GM23338 (cell line): ENCODE data around the gene NPAS3. TPM values are rescaled to one million over a fixed set of nuclear protein-coding genes. Genes with fewer than 3 reads are reported as not detected.
A peak's percentile ranks its signal among the peaks of the same experiment; 100 is the strongest.

Source experiments
- ATAC-seq: fragments of 200-7000 bp; cut with Tn5 transposase; 3 replicates; pipeline ENCODE4 v1.9.1; 2020
- DNase-seq: peaks from one replicate; pipeline ENCODE4 v3.0.0-alpha.2; 2015; ENCODE audit warnings: low spot score
- H2AFZ ChIP-seq: fragments of 200-600 bp; sonication (generic); 2 replicates; pipeline ENCODE4 v1.8.0; 2016; ENCODE audit warnings: antibody characterized with exemption, mild to moderate bottlenecking, moderate library complexity
- H3F3A ChIP-seq: fragments of 200-600 bp; sonication (generic); replicated peaks from 2 replicates; pipeline ENCODE4 v1.8.0; 2017; ENCODE audit warnings: antibody characterized with exemption, mixed run types, low read depth
- H3K27ac ChIP-seq: fragments of 200-600 bp; sonication (generic); 2 replicates; pipeline ENCODE4 v1.6.1; 2016; ENCODE audit warnings: low read depth
- H3K27me3 ChIP-seq: fragments of 200-600 bp; sonication (generic); 2 replicates; pipeline ENCODE4 v1.8.0; 2016; ENCODE audit warnings: mild to moderate bottlenecking, mixed run types, moderate library complexity; ENCODE audit not compliant: insufficient read depth
- H3K36me3 ChIP-seq: fragments of 200-600 bp; sonication (generic); 2 replicates; pipeline ENCODE4 v1.8.0; 2016; ENCODE audit warnings: mild to moderate bottlenecking; ENCODE audit not compliant: insufficient read depth
- H3K4me1 ChIP-seq: fragments of 200-600 bp; sonication (generic); 2 replicates; pipeline ENCODE4 v1.8.0; 2016; ENCODE audit warnings: mild to moderate bottlenecking, moderate library complexity; ENCODE audit not compliant: insufficient read depth
- H3K4me2 ChIP-seq: fragments of 200-600 bp; sonication (generic); 2 replicates; pipeline ENCODE4 v1.7.1; 2017; ENCODE audit warnings: mixed run types
- H3K4me3 ChIP-seq: fragments of 200-600 bp; sonication (generic); 2 replicates; pipeline ENCODE4 v1.6.1; 2016; ENCODE audit warnings: mixed run types
- H3K79me2 ChIP-seq: fragments of 200-600 bp; sonication (generic); replicated peaks from 2 replicates; pipeline ENCODE4 v1.8.0; 2017; ENCODE audit warnings: mild to moderate bottlenecking; ENCODE audit not compliant: insufficient read depth
- H3K9me2 ChIP-seq: fragments of 200-600 bp; sonication (generic); 2 replicates; pipeline ENCODE4 v1.8.0; 2017; ENCODE audit not compliant: insufficient read depth
- H4K20me1 ChIP-seq: fragments of 200-600 bp; sonication (generic); replicated peaks from 2 replicates; pipeline ENCODE4 v1.8.0; 2017; ENCODE audit warnings: mild to moderate bottlenecking; ENCODE audit not compliant: insufficient read depth
- H3K27ac Mint-ChIP-seq: 2 replicates; pipeline ENCODE4 v1.8.0; 2020; ENCODE audit warnings: inconsistent platforms, mild to moderate bottlenecking, moderate library complexity, mixed read lengths
- H3K27me3 Mint-ChIP-seq: 3 replicates; pipeline ENCODE4 v1.8.0; 2022; ENCODE audit warnings: low read depth, mild to moderate bottlenecking, moderate library complexity, mixed read lengths, inconsistent platforms; ENCODE audit not compliant: insufficient read depth, poor library complexity
- H3K36me3 Mint-ChIP-seq: 3 replicates; pipeline ENCODE4 v1.8.0; 2021; ENCODE audit warnings: low read depth, mild to moderate bottlenecking, inconsistent platforms, moderate library complexity, mixed read lengths
- H3K4me1 Mint-ChIP-seq: 3 replicates; pipeline ENCODE4 v1.8.0; 2020; ENCODE audit warnings: mild to moderate bottlenecking, inconsistent platforms, mixed read lengths
- H3K4me3 Mint-ChIP-seq: 3 replicates; pipeline ENCODE4 v1.8.0; 2021; ENCODE audit warnings: moderate library complexity, mild to moderate bottlenecking, inconsistent platforms, mixed read lengths
- H3K9me3 Mint-ChIP-seq: 3 replicates; pipeline ENCODE4 v1.8.0; 2020; ENCODE audit warnings: moderate library complexity, mild to moderate bottlenecking, inconsistent platforms, mixed read lengths
- CREB1 ChIP-seq: fragments of 250-450 bp; sonication (Bioruptor Pico); IDR thresholded peaks from 2 replicates; pipeline ENCODE4 v1.5.0; 2020; ENCODE audit warnings: low read depth, mild to moderate bottlenecking, moderate library complexity
- EZH2 ChIP-seq: fragments of 200-600 bp; sonication (generic); IDR thresholded peaks from one replicate; pipeline ENCODE4 v1.8.0; 2017; ENCODE audit warnings: antibody characterized with exemption, mild to moderate bottlenecking, low read depth; ENCODE audit not compliant: unreplicated experiment
- EZH2phosphoT487 ChIP-seq: fragments of 200-600 bp; sonication (generic); IDR thresholded peaks from one replicate; pipeline ENCODE4 v1.8.1; 2018; ENCODE audit warnings: antibody characterized with exemption; ENCODE audit not compliant: unreplicated experiment
- JUNB ChIP-seq: IDR thresholded peaks from one replicate; pipeline ENCODE4 v1.6.1; 2016; ENCODE audit warnings: antibody characterized with exemption; ENCODE audit not compliant: unreplicated experiment
- NANOG ChIP-seq: IDR thresholded peaks from 2 replicates; pipeline ENCODE4 v1.6.1; 2016; ENCODE audit warnings: antibody characterized with exemption, borderline replicate concordance
- POLR2AphosphoS5 ChIP-seq: IDR thresholded peaks from 2 replicates; pipeline ENCODE4 v1.6.1; 2016; ENCODE audit warnings: antibody characterized with exemption, low read depth
- STAT1 ChIP-seq: IDR thresholded peaks from one replicate; pipeline ENCODE4 v1.6.1; 2016; ENCODE audit warnings: antibody characterized with exemption; ENCODE audit not compliant: unreplicated experiment
- ZNF114 ChIP-seq: fragments of 250-450 bp; sonication (Bioruptor Pico); IDR thresholded peaks from 2 replicates; pipeline ENCODE4 v1.5.0; 2020; ENCODE audit warnings: mild to moderate bottlenecking, moderate library complexity
- ZNF331 ChIP-seq: fragments of 250-450 bp; sonication (Bioruptor Pico); IDR thresholded peaks from 2 replicates; pipeline ENCODE4 v1.5.0; 2020; ENCODE audit warnings: low read depth, mild to moderate bottlenecking, moderate library complexity
- polyA plus RNA-seq: library from polyadenylated mRNA; unstranded; fragments of >200 nt; fragmentation: Nextera tagmentation; extraction: Ambion mirVana; gene quantifications from 2 replicates; pipeline ENCODE4 v1.2.1, GENCODE V29; 2016
- total RNA-seq: library from RNA; depleted of rRNA; stranded (reverse); fragments of >200 nt; shearing (Covaris generic); gene quantifications from 2 replicates; pipeline ENCODE4 v1.2.3, GENCODE V29; 2014
- TF ChIP-seq, protein P1 (sequence below): fragments of 250-450 bp; sonication (Bioruptor Pico); IDR thresholded peaks from 2 replicates; pipeline ENCODE4 v1.5.0; 2020; ENCODE audit warnings: mild to moderate bottlenecking, moderate library complexity
- TF ChIP-seq, protein P2 (sequence below), 2 experiments: fragments of 200-600 bp in 1 of 2; sonication (generic) in 1 of 2; conservative IDR thresholded peaks; 2 replicates each; pipeline versions ENCODE4 v1.5.1 to v1.6.1; 2016 to 2017; ENCODE audit warnings: antibody characterized with exemption in 2 of 2, low read depth in 2 of 2, mild to moderate bottlenecking in 2 of 2, moderate library complexity in 1 of 2
- TF ChIP-seq, protein P3 (sequence below): IDR thresholded peaks from one replicate; pipeline ENCODE4 v1.6.1; 2018; ENCODE audit warnings: antibody characterized with exemption; ENCODE audit not compliant: unreplicated experiment
- TF ChIP-seq, protein P4 (sequence below): IDR thresholded peaks from 2 replicates; pipeline ENCODE4 v1.6.1; 2016; ENCODE audit warnings: antibody characterized with exemption

Gene NPAS3
- total and polyA plus RNA-seq, 2 experiments from 2014 or later = 0.17 to 0.19 TPM

DNA sequence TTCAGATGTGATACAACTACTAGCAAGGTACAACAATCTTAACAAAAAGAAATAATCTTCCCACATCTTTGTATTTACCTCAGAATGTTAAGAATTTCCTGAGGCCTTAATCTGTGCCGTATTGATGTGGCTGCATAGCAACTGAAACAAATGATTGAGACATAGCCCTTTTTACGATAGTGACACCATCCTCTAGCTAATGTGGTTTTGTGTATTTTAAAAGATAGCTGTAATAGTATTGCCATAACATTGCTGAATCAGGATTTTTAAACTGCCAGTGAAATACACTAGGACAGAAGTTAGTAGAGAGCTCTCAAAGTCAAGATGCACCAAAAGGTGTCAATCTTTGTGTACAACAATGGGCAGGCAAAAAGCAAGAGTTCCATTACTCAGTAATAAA lies 11.9 kb downstream of the NPAS3 start:
- no peaks in the 10 kb centered on the region for H3K27me3 ChIP-seq
- H3K9me2 ChIP-seq = no peaks in the 10 kb centered on the region
- DNase-seq = peak; percentile 6
- no peak overlapping the region for H3K27ac ChIP-seq
- no peaks in the 10 kb centered on the region for H3K9me3 Mint-ChIP-seq
- H3K4me3 ChIP-seq = no peak overlapping the region
- H3K27ac Mint-ChIP-seq = no peak overlapping the region
- no peaks in the 10 kb centered on the region for H3K79me2 ChIP-seq
- no peaks in the 10 kb centered on the region for H3K4me1 ChIP-seq
- no peak for ATAC-seq
- no peak overlapping the region for H3K4me2 ChIP-seq
- no peak overlapping the region for H2AFZ ChIP-seq
- no peaks in the 10 kb centered on the region for H3F3A ChIP-seq
- H3K27me3 Mint-ChIP-seq = no peaks in the 10 kb centered on the region
- no peaks in the 10 kb centered on the region for H4K20me1 ChIP-seq
- H3K4me1 Mint-ChIP-seq = peaks cover 2% of the 10 kb centered on the region; the same call in 1 of the 3 replicates
- no peak for TF ChIP-seq STAT1
- TF ChIP-seq ZNF331 (CRISPR knock-in tag) = no peak
- no peak for TF ChIP-seq CREB1
- TF ChIP-seq, protein P1, sequence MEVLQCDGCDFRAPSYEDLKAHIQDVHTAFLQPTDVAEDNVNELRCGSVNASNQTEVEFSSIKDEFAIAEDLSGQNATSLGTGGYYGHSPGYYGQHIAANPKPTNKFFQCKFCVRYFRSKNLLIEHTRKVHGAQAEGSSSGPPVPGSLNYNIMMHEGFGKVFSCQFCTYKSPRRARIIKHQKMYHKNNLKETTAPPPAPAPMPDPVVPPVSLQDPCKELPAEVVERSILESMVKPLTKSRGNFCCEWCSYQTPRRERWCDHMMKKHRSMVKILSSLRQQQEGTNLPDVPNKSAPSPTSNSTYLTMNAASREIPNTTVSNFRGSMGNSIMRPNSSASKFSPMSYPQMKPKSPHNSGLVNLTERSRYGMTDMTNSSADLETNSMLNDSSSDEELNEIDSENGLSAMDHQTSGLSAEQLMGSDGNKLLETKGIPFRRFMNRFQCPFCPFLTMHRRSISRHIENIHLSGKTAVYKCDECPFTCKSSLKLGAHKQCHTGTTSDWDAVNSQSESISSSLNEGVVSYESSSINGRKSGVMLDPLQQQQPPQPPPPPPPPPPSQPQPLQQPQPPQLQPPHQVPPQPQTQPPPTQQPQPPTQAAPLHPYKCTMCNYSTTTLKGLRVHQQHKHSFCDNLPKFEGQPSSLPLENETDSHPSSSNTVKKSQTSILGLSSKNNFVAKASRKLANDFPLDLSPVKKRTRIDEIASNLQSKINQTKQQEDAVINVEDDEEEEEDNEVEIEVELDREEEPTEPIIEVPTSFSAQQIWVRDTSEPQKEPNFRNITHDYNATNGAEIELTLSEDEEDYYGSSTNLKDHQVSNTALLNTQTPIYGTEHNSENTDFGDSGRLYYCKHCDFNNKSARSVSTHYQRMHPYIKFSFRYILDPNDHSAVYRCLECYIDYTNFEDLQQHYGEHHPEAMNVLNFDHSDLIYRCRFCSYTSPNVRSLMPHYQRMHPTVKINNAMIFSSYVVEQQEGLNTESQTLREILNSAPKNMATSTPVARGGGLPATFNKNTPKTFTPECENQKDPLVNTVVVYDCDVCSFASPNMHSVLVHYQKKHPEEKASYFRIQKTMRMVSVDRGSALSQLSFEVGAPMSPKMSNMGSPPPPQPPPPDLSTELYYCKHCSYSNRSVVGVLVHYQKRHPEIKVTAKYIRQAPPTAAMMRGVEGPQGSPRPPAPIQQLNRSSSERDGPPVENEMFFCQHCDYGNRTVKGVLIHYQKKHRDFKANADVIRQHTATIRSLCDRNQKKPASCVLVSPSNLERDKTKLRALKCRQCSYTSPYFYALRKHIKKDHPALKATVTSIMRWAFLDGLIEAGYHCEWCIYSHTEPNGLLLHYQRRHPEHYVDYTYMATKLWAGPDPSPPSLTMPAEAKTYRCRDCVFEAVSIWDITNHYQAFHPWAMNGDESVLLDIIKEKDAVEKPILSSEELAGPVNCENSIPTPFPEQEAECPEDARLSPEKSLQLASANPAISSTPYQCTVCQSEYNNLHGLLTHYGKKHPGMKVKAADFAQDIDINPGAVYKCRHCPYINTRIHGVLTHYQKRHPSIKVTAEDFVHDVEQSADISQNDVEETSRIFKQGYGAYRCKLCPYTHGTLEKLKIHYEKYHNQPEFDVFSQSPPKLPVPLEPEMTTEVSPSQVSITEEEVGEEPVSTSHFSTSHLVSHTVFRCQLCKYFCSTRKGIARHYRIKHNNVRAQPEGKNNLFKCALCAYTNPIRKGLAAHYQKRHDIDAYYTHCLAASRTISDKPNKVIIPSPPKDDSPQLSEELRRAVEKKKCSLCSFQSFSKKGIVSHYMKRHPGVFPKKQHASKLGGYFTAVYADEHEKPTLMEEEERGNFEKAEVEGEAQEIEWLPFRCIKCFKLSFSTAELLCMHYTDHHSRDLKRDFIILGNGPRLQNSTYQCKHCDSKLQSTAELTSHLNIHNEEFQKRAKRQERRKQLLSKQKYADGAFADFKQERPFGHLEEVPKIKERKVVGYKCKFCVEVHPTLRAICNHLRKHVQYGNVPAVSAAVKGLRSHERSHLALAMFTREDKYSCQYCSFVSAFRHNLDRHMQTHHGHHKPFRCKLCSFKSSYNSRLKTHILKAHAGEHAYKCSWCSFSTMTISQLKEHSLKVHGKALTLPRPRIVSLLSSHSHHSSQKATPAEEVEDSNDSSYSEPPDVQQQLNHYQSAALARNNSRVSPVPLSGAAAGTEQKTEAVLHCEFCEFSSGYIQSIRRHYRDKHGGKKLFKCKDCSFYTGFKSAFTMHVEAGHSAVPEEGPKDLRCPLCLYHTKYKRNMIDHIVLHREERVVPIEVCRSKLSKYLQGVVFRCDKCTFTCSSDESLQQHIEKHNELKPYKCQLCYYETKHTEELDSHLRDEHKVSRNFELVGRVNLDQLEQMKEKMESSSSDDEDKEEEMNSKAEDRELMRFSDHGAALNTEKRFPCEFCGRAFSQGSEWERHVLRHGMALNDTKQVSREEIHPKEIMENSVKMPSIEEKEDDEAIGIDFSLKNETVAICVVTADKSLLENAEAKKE (CRISPR knock-in tag) = no peak
- no peak for TF ChIP-seq ZNF114 (CRISPR knock-in tag)
- no peak for TF ChIP-seq NANOG
- TF ChIP-seq POLR2AphosphoS5 = no peak
- no peak for TF ChIP-seq EZH2
- TF ChIP-seq EZH2phosphoT487 = no peak
- TF ChIP-seq, protein P2, sequence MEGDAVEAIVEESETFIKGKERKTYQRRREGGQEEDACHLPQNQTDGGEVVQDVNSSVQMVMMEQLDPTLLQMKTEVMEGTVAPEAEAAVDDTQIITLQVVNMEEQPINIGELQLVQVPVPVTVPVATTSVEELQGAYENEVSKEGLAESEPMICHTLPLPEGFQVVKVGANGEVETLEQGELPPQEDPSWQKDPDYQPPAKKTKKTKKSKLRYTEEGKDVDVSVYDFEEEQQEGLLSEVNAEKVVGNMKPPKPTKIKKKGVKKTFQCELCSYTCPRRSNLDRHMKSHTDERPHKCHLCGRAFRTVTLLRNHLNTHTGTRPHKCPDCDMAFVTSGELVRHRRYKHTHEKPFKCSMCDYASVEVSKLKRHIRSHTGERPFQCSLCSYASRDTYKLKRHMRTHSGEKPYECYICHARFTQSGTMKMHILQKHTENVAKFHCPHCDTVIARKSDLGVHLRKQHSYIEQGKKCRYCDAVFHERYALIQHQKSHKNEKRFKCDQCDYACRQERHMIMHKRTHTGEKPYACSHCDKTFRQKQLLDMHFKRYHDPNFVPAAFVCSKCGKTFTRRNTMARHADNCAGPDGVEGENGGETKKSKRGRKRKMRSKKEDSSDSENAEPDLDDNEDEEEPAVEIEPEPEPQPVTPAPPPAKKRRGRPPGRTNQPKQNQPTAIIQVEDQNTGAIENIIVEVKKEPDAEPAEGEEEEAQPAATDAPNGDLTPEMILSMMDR (conservative IDR thresholded peaks at IDR 0.05; ENCODE audit: low read depth in 2 of 2) = no peak
- TF ChIP-seq, protein P3, sequence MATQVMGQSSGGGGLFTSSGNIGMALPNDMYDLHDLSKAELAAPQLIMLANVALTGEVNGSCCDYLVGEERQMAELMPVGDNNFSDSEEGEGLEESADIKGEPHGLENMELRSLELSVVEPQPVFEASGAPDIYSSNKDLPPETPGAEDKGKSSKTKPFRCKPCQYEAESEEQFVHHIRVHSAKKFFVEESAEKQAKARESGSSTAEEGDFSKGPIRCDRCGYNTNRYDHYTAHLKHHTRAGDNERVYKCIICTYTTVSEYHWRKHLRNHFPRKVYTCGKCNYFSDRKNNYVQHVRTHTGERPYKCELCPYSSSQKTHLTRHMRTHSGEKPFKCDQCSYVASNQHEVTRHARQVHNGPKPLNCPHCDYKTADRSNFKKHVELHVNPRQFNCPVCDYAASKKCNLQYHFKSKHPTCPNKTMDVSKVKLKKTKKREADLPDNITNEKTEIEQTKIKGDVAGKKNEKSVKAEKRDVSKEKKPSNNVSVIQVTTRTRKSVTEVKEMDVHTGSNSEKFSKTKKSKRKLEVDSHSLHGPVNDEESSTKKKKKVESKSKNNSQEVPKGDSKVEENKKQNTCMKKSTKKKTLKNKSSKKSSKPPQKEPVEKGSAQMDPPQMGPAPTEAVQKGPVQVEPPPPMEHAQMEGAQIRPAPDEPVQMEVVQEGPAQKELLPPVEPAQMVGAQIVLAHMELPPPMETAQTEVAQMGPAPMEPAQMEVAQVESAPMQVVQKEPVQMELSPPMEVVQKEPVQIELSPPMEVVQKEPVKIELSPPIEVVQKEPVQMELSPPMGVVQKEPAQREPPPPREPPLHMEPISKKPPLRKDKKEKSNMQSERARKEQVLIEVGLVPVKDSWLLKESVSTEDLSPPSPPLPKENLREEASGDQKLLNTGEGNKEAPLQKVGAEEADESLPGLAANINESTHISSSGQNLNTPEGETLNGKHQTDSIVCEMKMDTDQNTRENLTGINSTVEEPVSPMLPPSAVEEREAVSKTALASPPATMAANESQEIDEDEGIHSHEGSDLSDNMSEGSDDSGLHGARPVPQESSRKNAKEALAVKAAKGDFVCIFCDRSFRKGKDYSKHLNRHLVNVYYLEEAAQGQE = no peak
- TF ChIP-seq, protein P4, sequence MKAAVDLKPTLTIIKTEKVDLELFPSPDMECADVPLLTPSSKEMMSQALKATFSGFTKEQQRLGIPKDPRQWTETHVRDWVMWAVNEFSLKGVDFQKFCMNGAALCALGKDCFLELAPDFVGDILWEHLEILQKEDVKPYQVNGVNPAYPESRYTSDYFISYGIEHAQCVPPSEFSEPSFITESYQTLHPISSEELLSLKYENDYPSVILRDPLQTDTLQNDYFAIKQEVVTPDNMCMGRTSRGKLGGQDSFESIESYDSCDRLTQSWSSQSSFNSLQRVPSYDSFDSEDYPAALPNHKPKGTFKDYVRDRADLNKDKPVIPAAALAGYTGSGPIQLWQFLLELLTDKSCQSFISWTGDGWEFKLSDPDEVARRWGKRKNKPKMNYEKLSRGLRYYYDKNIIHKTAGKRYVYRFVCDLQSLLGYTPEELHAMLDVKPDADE = no peak
- TF ChIP-seq JUNB = no peak
- H3K36me3 Mint-ChIP-seq = no peaks in the 10 kb centered on the region
- no peaks in the 10 kb centered on the region for H3K36me3 ChIP-seq
- no peak overlapping the region for H3K4me3 Mint-ChIP-seq
